Glutamatergic neuron (in vitro differentiated cells): ENCODE data around the gene PDE8A. TPM values are rescaled to one million over a fixed set of nuclear protein-coding genes. Genes with fewer than 3 reads are reported as not detected.

Source experiments
- DNase-seq: peaks from one replicate; pipeline ENCODE4 v3.0.0; 2022
- H3K27ac Mint-ChIP-seq: one replicate; pipeline ENCODE4 v1.8.0; 2020; ENCODE audit warnings: mild to moderate bottlenecking, mixed read lengths, inconsistent platforms; ENCODE audit not compliant: unreplicated experiment
- H3K27me3 Mint-ChIP-seq: one replicate; pipeline ENCODE4 v1.8.0; 2020; ENCODE audit warnings: mild to moderate bottlenecking, moderate library complexity, mixed read lengths, inconsistent platforms; ENCODE audit not compliant: unreplicated experiment
- H3K36me3 Mint-ChIP-seq: one replicate; pipeline ENCODE4 v1.8.0; 2020; ENCODE audit warnings: mild to moderate bottlenecking, mixed read lengths, inconsistent platforms; ENCODE audit not compliant: unreplicated experiment
- H3K4me1 Mint-ChIP-seq: one replicate; pipeline ENCODE4 v1.8.0; 2020; ENCODE audit warnings: mild to moderate bottlenecking, low read depth, mixed read lengths, inconsistent platforms; ENCODE audit not compliant: unreplicated experiment
- H3K4me3 Mint-ChIP-seq: one replicate; pipeline ENCODE4 v1.8.0; 2020; ENCODE audit warnings: mild to moderate bottlenecking, mixed read lengths, inconsistent platforms; ENCODE audit not compliant: unreplicated experiment
- H3K9me3 Mint-ChIP-seq: one replicate; pipeline ENCODE4 v1.8.0; 2020; ENCODE audit warnings: mild to moderate bottlenecking, moderate library complexity, mixed read lengths, inconsistent platforms; ENCODE audit not compliant: unreplicated experiment
- total RNA-seq: library from RNA; stranded (reverse); fragmentation: NEBNext Ultra II Directional; extraction: Animal tissue kit (Norgen Biotek cat#: 25700); gene quantifications from one replicate; pipeline ENCODE4 v1.2.1, GENCODE V29; 2021; ENCODE audit not compliant: unreplicated experiment
- TF ChIP-seq, protein P1 (sequence below): fragments of 200-600 bp; sonication (generic); IDR thresholded peaks from one replicate; pipeline ENCODE4 v1.5.0; 2021; ENCODE audit not compliant: partially characterized antibody, unreplicated experiment

The PDE8A gene
- total RNA-seq, 1 donor from 2014 or later: 5.7 TPM

DNA sequence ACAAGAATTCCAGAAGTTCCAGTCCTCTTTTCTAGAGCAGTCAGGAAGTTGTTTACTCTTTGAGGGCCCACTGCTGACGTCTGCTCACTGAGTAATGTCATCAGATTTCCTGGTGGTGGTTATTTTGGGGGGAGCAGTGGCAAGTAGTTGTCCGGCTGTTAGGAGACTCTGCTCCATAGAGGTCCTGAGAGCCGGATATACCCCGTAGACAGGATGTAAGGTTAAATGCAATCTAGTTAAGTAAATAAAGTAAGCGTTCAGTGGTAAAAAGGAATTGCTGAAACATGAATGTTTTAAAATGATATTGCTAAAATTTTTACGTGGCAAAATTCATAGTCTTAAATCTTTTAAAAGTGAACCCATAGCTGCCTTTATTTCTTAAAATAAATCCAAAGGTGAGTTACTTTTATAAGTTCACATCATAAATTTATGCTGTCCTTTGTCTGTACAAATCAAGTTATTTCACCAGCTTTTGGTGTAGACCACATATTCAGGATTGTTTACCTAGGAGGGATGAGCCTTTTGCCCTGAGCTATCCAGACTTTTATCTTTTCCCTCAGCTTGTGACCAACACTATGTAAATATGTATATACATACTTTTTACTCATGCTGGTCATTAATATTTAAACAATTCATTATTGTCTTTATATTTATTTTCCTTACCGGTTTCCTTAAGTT lies 65.8 kb downstream of the PDE8A start:
- no peak for DNase-seq
- H3K36me3 Mint-ChIP-seq: no peaks in the 10 kb centered on the region
- no peaks in the 10 kb centered on the region for H3K27me3 Mint-ChIP-seq
- TF ChIP-seq, protein P1, sequence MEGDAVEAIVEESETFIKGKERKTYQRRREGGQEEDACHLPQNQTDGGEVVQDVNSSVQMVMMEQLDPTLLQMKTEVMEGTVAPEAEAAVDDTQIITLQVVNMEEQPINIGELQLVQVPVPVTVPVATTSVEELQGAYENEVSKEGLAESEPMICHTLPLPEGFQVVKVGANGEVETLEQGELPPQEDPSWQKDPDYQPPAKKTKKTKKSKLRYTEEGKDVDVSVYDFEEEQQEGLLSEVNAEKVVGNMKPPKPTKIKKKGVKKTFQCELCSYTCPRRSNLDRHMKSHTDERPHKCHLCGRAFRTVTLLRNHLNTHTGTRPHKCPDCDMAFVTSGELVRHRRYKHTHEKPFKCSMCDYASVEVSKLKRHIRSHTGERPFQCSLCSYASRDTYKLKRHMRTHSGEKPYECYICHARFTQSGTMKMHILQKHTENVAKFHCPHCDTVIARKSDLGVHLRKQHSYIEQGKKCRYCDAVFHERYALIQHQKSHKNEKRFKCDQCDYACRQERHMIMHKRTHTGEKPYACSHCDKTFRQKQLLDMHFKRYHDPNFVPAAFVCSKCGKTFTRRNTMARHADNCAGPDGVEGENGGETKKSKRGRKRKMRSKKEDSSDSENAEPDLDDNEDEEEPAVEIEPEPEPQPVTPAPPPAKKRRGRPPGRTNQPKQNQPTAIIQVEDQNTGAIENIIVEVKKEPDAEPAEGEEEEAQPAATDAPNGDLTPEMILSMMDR: no peak
- no peak overlapping the region for H3K4me3 Mint-ChIP-seq
- peaks cover 6% of the 10 kb centered on the region for H3K4me1 Mint-ChIP-seq
- no peak overlapping the region for H3K27ac Mint-ChIP-seq
- no peaks in the 10 kb centered on the region for H3K9me3 Mint-ChIP-seq

GRCh38 chr15:85048430-85048829 lies 66.8 kb downstream of the PDE8A start:
- no peak for DNase-seq
- no peaks in the 10 kb centered on the region for H3K27me3 Mint-ChIP-seq
- H3K9me3 Mint-ChIP-seq: no peaks in the 10 kb centered on the region
- no peaks in the 10 kb centered on the region for H3K36me3 Mint-ChIP-seq
- H3K4me1 Mint-ChIP-seq: peaks cover 6% of the 10 kb centered on the region
- no peak overlapping the region for H3K27ac Mint-ChIP-seq
- TF ChIP-seq, protein P1: no peak
- no peak overlapping the region for H3K4me3 Mint-ChIP-seq

- DNase-seq: no peak
- Mint-ChIP-seq H3K4me1 (peaks cover 6% of the 10 kb centered on the region), H3K27ac (no peak overlapping the region), H3K9me3 (peaks cover 2% of the 10 kb centered on the region), H3K4me3 (no peak overlapping the region), H3K36me3 (no peaks in the 10 kb centered on the region), H3K27me3 (no peaks in the 10 kb centered on the region)
- TF ChIP-seq, protein P1: no peak
These were observed 68.1 kb downstream of the PDE8A start for GRCh38 chr15:85049805-85050204.

DNA sequence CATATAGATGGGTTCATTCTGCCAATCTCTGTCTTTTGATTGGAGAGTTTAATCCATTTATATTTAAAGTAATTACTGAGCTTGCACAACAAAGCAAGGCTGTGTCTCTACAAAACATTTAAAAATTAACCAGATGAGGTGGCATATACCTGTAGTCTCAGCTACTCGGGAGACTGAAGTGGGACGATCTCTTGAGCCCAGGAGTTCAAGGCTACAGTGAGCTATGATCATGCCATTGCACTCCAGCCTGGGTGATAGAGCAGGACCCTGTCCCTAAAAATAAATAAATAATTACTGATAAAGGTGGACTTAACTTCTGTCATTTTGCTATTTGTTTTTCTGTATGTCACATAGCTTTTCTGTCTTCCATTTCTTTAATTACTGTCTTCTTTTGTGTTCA lies 78.1 kb downstream of the PDE8A start:
- Mint-ChIP-seq H3K9me3 (peaks cover 4% of the 10 kb centered on the region), H3K4me3 (no peak overlapping the region), H3K27ac (no peak overlapping the region), H3K4me1 (no peaks in the 10 kb centered on the region), H3K27me3 (peaks cover 2% of the 10 kb centered on the region), H3K36me3 (peaks cover 38% of the 10 kb centered on the region)
- TF ChIP-seq, protein P1: no peak
- no peak for DNase-seq

DNA sequence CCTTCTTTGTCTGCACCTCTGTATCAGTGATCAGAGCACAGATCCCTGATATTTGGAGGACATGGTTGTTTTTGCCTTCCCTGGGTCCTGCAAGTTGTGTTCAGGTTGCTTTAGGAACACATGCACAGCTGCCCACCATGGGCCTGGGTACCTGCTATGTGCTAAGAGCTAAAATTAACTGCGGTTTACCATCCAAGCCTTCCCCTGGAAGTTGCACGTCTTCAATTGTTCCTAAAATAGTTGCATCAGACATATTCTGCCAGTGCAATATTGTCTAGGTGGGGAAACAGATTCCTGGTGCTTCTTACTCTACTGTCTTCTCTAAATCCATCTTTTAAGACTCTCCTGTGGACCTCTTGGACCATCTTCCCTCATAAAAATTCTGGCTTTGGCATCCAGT lies 80.9 kb downstream of the PDE8A start:
- Mint-ChIP-seq H3K36me3 (peaks cover 30% of the 10 kb centered on the region), H3K27ac (no peak overlapping the region), H3K4me3 (no peak overlapping the region), H3K4me1 (peaks cover 3% of the 10 kb centered on the region), H3K9me3 (peaks cover 4% of the 10 kb centered on the region), H3K27me3 (peaks cover 2% of the 10 kb centered on the region)
- TF ChIP-seq, protein P1: no peak
- DNase-seq: no peak
